ENCODE measurements around the gene KCNE4. TPM values are rescaled to one million over a fixed set of nuclear protein-coding genes. Genes with fewer than 3 reads are reported as not detected.

Gene KCNE4
- total RNA-seq, 2 donors from 2014 or later = 1.0 to 4.1 TPM

- H3K4me3 ChIP-seq = no peak overlapping the region
- TF ChIP-seq POLR2A (IDR thresholded peaks at IDR 0.05) = no peak
- no peak for TF ChIP-seq POLR2AphosphoS5 (IDR thresholded peaks at IDR 0.05)
- TF ChIP-seq CTCF (IDR thresholded peaks at IDR 0.05) = no peak
- H3K4me1 ChIP-seq (replicated peaks) = no peaks in the 10 kb centered on the region
- no peaks in the 10 kb centered on the region for H3K27me3 ChIP-seq (replicated peaks; ENCODE audit: insufficient read depth)
- no peaks in the 10 kb centered on the region for H3K36me3 ChIP-seq
- intact Hi-C loops (cut with DNase I) = no loop called here
- no peak overlapping the region for H3K27ac ChIP-seq
- H3K9me3 ChIP-seq = no peaks in the 10 kb centered on the region
- 77% methylated on average over 1 of the region's 1 CpG for WGBS
- DNase-seq (ENCODE audit: low spot score) = no peak
Measured at GRCh38 chr2:223008956-223009355, 43.0 kb upstream of the KCNE4 start.

- Histone ChIP-seq H3K27ac (no peak overlapping the region), H3K9me3 (no peaks in the 10 kb centered on the region), H3K27me3 (replicated peaks; ENCODE audit: insufficient read depth) (no peaks in the 10 kb centered on the region), H3K4me3 (no peak overlapping the region), H3K4me1 (replicated peaks) (no peaks in the 10 kb centered on the region), H3K36me3 (no peaks in the 10 kb centered on the region)
- intact Hi-C loops (cut with DNase I) = no loop called here
- no peak for TF ChIP-seq POLR2AphosphoS5 (IDR thresholded peaks at IDR 0.05)
- TF ChIP-seq CTCF (IDR thresholded peaks at IDR 0.05) = no peak
- TF ChIP-seq POLR2A (IDR thresholded peaks at IDR 0.05) = no peak
- no peak for DNase-seq (ENCODE audit: low spot score)
- WGBS = 92% methylated on average over 3 of the region's 3 CpGs
Measured at GRCh38 chr2:223010641-223011040, 41.3 kb upstream of the KCNE4 start.

GRCh38 chr2:223012291-223012690 is 39.7 kb upstream of the KCNE4 start:
- WGBS = 88% methylated on average over 6 of the region's 6 CpGs
- no peak for DNase-seq (ENCODE audit: low spot score)
- TF ChIP-seq CTCF (IDR thresholded peaks at IDR 0.05) (no peak), POLR2AphosphoS5 (IDR thresholded peaks at IDR 0.05) (no peak), POLR2A (IDR thresholded peaks at IDR 0.05) (no peak)
- H3K4me1 ChIP-seq (replicated peaks) = no peaks in the 10 kb centered on the region
- no peak overlapping the region for H3K27ac ChIP-seq
- H3K36me3 ChIP-seq = no peaks in the 10 kb centered on the region
- H3K4me3 ChIP-seq = no peak overlapping the region
- no peaks in the 10 kb centered on the region for H3K27me3 ChIP-seq (replicated peaks; ENCODE audit: insufficient read depth)
- H3K9me3 ChIP-seq = no peaks in the 10 kb centered on the region
- intact Hi-C loops (cut with DNase I) = no loop called here

- H3K36me3 ChIP-seq = no peaks in the 10 kb centered on the region
- no peak overlapping the region for H3K4me3 ChIP-seq
- intact Hi-C loops (cut with DNase I) = no loop called here
- H3K4me1 ChIP-seq (replicated peaks) = no peaks in the 10 kb centered on the region
- H3K9me3 ChIP-seq = no peaks in the 10 kb centered on the region
- no peak for TF ChIP-seq POLR2AphosphoS5 (IDR thresholded peaks at IDR 0.05)
- TF ChIP-seq POLR2A (IDR thresholded peaks at IDR 0.05) = no peak
- TF ChIP-seq CTCF (IDR thresholded peaks at IDR 0.05) = no peak
- no peaks in the 10 kb centered on the region for H3K27me3 ChIP-seq (replicated peaks; ENCODE audit: insufficient read depth)
- WGBS = 82% methylated on average over 3 of the region's 3 CpGs
- DNase-seq (ENCODE audit: low spot score) = no peak
- H3K27ac ChIP-seq = no peak overlapping the region
Measured at GRCh38 chr2:223019390-223019930, 32.5 kb upstream of the KCNE4 start.

- WGBS = 95% methylated on average over 7 of the region's 7 CpGs
- Histone ChIP-seq H3K9me3 (no peaks in the 10 kb centered on the region), H3K36me3 (no peaks in the 10 kb centered on the region), H3K27ac (no peak overlapping the region), H3K27me3 (replicated peaks; ENCODE audit: insufficient read depth) (no peaks in the 10 kb centered on the region), H3K4me1 (replicated peaks) (no peaks in the 10 kb centered on the region), H3K4me3 (no peak overlapping the region)
- intact Hi-C loops (cut with DNase I) = no loop called here
- no peak for TF ChIP-seq POLR2AphosphoS5 (IDR thresholded peaks at IDR 0.05)
- no peak for TF ChIP-seq CTCF (IDR thresholded peaks at IDR 0.05)
- TF ChIP-seq POLR2A (IDR thresholded peaks at IDR 0.05) = no peak
- no peak for DNase-seq (ENCODE audit: low spot score)
Measured at GRCh38 chr2:223019987-223020717, 31.8 kb upstream of the KCNE4 start.

Measured in prostate gland (tissue), 2 donors.